Esophagus muscularis mucosa (tissue), 3 donors: ENCODE results near the gene PLCG1.

Experiments used
- CTCF ChIP-seq, 3 experiments: fragments of 200-600 bp in 2 of 3; fragments of 450-650 bp in 1 of 3; sonication (generic) in 2 of 3; IDR thresholded peaks; one replicate each; pipeline ENCODE4 v1.5.1; 2017 to 2019; ENCODE audit warnings: antibody characterized with exemption in 3 of 3, mild to moderate bottlenecking in 2 of 3, moderate library complexity in 1 of 3
- POLR2A ChIP-seq: fragments of 450-650 bp; IDR thresholded peaks from one replicate; pipeline ENCODE4 v1.6.1; 2017; ENCODE audit warnings: antibody characterized with exemption, moderate library complexity, mild to moderate bottlenecking, low read depth

GRCh38 chr20:41173791-41174341 lies 36.5 kb downstream of the PLCG1 start:
- TF ChIP-seq CTCF (IDR thresholded peaks at IDR 0.05) (no peak), POLR2A (no peak)
